Measurements from ENCODE around the gene AGPAT4. TPM values are rescaled to one million over a fixed set of nuclear protein-coding genes. Genes with fewer than 3 reads are reported as not detected.

Gene AGPAT4
- total RNA-seq, 3 donors from 2014 or later: 4.6 to 10.5 (median 6.2) TPM

DNA sequence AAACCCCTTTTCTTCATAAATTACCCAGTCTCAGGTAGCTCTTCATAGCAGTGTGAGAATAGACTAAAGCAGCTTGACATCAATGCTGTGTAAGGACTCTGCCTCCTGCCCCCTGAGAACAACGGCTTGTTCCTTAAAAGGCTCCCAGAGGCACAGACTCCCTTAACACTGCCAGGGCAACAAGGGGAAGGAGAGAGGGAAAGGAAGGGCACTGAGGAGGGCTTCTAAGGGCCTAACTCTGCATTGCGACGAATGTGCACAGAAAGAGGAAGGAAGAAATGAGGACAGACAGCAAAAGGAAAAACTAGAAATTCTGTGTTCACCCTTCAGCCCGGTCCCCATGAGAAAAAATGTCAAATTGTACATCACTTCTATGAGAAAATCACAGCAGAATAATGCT lies 74.0 kb downstream of the AGPAT4 start:
- DNase-seq (ENCODE audit: low spot score in 2 of 2): no peak
- TF ChIP-seq POLR2A (IDR thresholded peaks at IDR 0.05) (no peak), POLR2AphosphoS5 (IDR thresholded peaks at IDR 0.05) (no peak)
- TF ChIP-seq, protein P1, sequence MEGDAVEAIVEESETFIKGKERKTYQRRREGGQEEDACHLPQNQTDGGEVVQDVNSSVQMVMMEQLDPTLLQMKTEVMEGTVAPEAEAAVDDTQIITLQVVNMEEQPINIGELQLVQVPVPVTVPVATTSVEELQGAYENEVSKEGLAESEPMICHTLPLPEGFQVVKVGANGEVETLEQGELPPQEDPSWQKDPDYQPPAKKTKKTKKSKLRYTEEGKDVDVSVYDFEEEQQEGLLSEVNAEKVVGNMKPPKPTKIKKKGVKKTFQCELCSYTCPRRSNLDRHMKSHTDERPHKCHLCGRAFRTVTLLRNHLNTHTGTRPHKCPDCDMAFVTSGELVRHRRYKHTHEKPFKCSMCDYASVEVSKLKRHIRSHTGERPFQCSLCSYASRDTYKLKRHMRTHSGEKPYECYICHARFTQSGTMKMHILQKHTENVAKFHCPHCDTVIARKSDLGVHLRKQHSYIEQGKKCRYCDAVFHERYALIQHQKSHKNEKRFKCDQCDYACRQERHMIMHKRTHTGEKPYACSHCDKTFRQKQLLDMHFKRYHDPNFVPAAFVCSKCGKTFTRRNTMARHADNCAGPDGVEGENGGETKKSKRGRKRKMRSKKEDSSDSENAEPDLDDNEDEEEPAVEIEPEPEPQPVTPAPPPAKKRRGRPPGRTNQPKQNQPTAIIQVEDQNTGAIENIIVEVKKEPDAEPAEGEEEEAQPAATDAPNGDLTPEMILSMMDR (IDR thresholded peaks at IDR 0.05): no peak
- H3K4me3 ChIP-seq: no peak overlapping the region
- no peaks in the 10 kb centered on the region for H3K36me3 ChIP-seq
- H3K27me3 ChIP-seq: no peaks in the 10 kb centered on the region
- H3K9me3 ChIP-seq: no peaks in the 10 kb centered on the region
- no peak overlapping the region for H3K27ac ChIP-seq
- intact Hi-C loops (cut with DNase I; ENCODE audit: low total_unique reads): no loop called here
- no peaks in the 10 kb centered on the region for H3K4me1 ChIP-seq

- Histone ChIP-seq H3K27ac (no peak overlapping the region), H3K4me1 (no peaks in the 10 kb centered on the region), H3K9me3 (no peaks in the 10 kb centered on the region), H3K27me3 (no peaks in the 10 kb centered on the region), H3K4me3 (no peak overlapping the region), H3K36me3 (no peaks in the 10 kb centered on the region)
- no peak for DNase-seq (ENCODE audit: low spot score in 2 of 2)
- intact Hi-C loops (cut with DNase I; ENCODE audit: low total_unique reads): no loop called here
- no peak for TF ChIP-seq POLR2A (IDR thresholded peaks at IDR 0.05)
- no peak for TF ChIP-seq POLR2AphosphoS5 (IDR thresholded peaks at IDR 0.05)
- TF ChIP-seq, protein P1 (IDR thresholded peaks at IDR 0.05): no peak
These were observed 74.9 kb downstream of the AGPAT4 start for GRCh38 chr6:161198783-161199460.

DNA sequence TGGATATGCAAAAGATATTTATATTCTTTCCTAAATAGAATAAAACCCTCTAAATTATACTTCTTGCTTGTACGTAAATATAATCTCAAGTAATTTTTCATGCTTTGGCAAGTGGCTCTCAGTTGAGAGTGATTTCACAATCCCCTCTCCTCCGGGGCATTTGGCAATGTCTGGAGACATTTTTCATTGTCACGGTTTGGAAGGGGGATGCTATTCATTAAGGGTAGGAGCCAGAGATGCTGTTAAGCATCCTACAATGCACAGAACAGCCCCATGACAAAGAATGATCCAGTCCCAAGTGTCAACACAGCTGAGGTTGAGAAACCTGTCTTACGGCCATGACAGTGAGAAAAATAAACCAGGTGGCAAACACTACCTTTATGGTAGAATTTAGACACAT lies 75.7 kb downstream of the AGPAT4 start:
- Histone ChIP-seq H3K36me3 (no peaks in the 10 kb centered on the region), H3K4me3 (no peak overlapping the region), H3K9me3 (no peaks in the 10 kb centered on the region), H3K27ac (no peak overlapping the region), H3K4me1 (no peaks in the 10 kb centered on the region), H3K27me3 (no peaks in the 10 kb centered on the region)
- TF ChIP-seq POLR2A (IDR thresholded peaks at IDR 0.05) (no peak), POLR2AphosphoS5 (IDR thresholded peaks at IDR 0.05) (no peak)
- TF ChIP-seq, protein P1 (IDR thresholded peaks at IDR 0.05): no peak
- no peak for DNase-seq (ENCODE audit: low spot score in 2 of 2)
- intact Hi-C loops (cut with DNase I; ENCODE audit: low total_unique reads): no loop called here

GRCh38 chr6:161195386-161195785 lies 78.5 kb downstream of the AGPAT4 start:
- Histone ChIP-seq H3K9me3 (no peaks in the 10 kb centered on the region), H3K4me1 (no peaks in the 10 kb centered on the region), H3K4me3 (no peak overlapping the region), H3K27ac (no peak overlapping the region), H3K36me3 (no peaks in the 10 kb centered on the region), H3K27me3 (no peaks in the 10 kb centered on the region)
- DNase-seq (ENCODE audit: low spot score in 2 of 2): no peak
- intact Hi-C loops (cut with DNase I; ENCODE audit: low total_unique reads): no loop called here
- TF ChIP-seq POLR2A (IDR thresholded peaks at IDR 0.05) (no peak), POLR2AphosphoS5 (IDR thresholded peaks at IDR 0.05) (no peak)
- TF ChIP-seq, protein P1 (IDR thresholded peaks at IDR 0.05): no peak

GRCh38 chr6:161194374-161194773 lies 79.5 kb downstream of the AGPAT4 start:
- no peaks in the 10 kb centered on the region for H3K4me1 ChIP-seq
- intact Hi-C loops (cut with DNase I; ENCODE audit: low total_unique reads): no loop called here

More at GRCh38 chr6:161194374-161194773, 79.5 kb downstream of the AGPAT4 start:
- Histone ChIP-seq H3K27ac (no peak overlapping the region), H3K27me3 (no peaks in the 10 kb centered on the region), H3K9me3 (no peaks in the 10 kb centered on the region), H3K36me3 (no peaks in the 10 kb centered on the region), H3K4me3 (no peak overlapping the region)
- TF ChIP-seq, protein P1 (IDR thresholded peaks at IDR 0.05): no peak
- TF ChIP-seq POLR2A (IDR thresholded peaks at IDR 0.05): no peak
- TF ChIP-seq POLR2AphosphoS5 (IDR thresholded peaks at IDR 0.05): no peak
- no peak for DNase-seq (ENCODE audit: low spot score in 2 of 2)

Measured in breast epithelium (tissue), 4 donors.